ENCODE data around the gene EML1. TPM values are rescaled to one million over a fixed set of nuclear protein-coding genes. Genes with fewer than 3 reads are reported as not detected.

EML1 gene
- total RNA-seq, 2 experiments from 2014 or later: 0.59 TPM; not detected in 1

GRCh38 chr14:99907761-99908652, 114.8 kb downstream of the EML1 start:
- Histone ChIP-seq H3K36me3 (ENCODE audit: insufficient read depth, low read length) (no peaks in the 10 kb centered on the region), H3K27me3 (ENCODE audit: control insufficient read depth in 1 of 2, insufficient read depth in 2 of 2, low read length in 2 of 2) (peaks cover 0 to 5% of the 10 kb centered on the region in 2 experiments), H3K9me3 (ENCODE audit: control insufficient read depth in 1 of 2, insufficient read depth in 1 of 2, low read length in 2 of 2) (peaks cover 0 to 4% of the 10 kb centered on the region in 2 experiments), H3K4me1 (ENCODE audit: insufficient read depth, low read length) (no peaks in the 10 kb centered on the region), H3K27ac (ENCODE audit: low read depth in 1 of 2, low read length in 2 of 2) (no peak overlapping the region), H3K4me3 (ENCODE audit: low read length) (no peak overlapping the region)
- H3K9me3 Mint-ChIP-seq: no peaks in the 10 kb centered on the region
- TF ChIP-seq CTCF (IDR thresholded peaks at IDR 0.05): no peak
- H3K27ac Mint-ChIP-seq: no peak overlapping the region
- ATAC-seq (ENCODE audit: poor library complexity): no peak
- H3K27me3 Mint-ChIP-seq: peaks cover 11% of the 10 kb centered on the region
- no peak for DNase-seq
- intact Hi-C loops (cut with DNase I, micrococcal nuclease): no loop called here
- H3K4me3 Mint-ChIP-seq: no peak overlapping the region
- ChIA-PET CTCF (no interaction called here), POLR2A (no interaction called here)
- H3K36me3 Mint-ChIP-seq (ENCODE audit: low read depth): no peaks in the 10 kb centered on the region
- H3K4me1 Mint-ChIP-seq (ENCODE audit: low read depth): no peaks in the 10 kb centered on the region

DNA sequence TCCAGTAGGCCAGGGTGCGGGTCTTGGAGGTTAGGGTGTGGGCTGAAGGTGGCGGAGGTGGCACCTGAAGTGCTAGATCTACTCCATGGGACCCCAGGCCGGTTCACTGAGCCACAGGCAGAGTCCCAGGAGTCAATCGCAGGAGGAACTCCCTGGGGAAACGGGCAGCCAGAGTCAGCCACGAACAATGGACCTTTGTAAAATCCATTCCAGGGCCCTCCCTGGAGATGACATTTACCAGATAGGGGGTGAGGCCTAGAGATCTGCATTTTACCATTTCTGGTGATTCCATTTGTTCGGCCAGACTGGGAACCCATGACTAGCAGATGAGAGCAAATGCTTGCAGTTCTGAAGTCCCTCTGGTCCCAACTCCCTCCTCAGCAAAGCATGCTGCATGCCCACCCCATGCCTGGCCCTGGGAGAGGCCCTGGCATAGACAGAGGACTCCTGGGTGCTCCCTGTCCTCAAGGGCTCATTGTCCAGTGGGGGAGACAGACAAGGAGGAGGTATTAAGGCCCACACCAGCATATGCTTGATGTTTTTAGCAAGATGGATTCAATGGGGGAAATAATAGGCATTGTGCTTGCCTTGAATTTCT, 115.5 kb downstream of the EML1 start:
- no peak overlapping the region for H3K4me3 Mint-ChIP-seq
- H3K27ac Mint-ChIP-seq: no peak overlapping the region
- Histone ChIP-seq H3K27ac (ENCODE audit: low read depth in 1 of 2, low read length in 2 of 2) (no peak overlapping the region), H3K4me1 (ENCODE audit: insufficient read depth, low read length) (no peaks in the 10 kb centered on the region), H3K9me3 (ENCODE audit: control insufficient read depth in 1 of 2, insufficient read depth in 1 of 2, low read length in 2 of 2) (peaks cover 0 to 4% of the 10 kb centered on the region in 2 experiments), H3K27me3 (ENCODE audit: control insufficient read depth in 1 of 2, insufficient read depth in 2 of 2, low read length in 2 of 2) (peaks cover 0 to 5% of the 10 kb centered on the region in 2 experiments), H3K36me3 (ENCODE audit: insufficient read depth, low read length) (no peaks in the 10 kb centered on the region), H3K4me3 (ENCODE audit: low read length) (no peak overlapping the region)
- intact Hi-C loops (cut with DNase I, micrococcal nuclease): no loop called here
- no peak for TF ChIP-seq CTCF (IDR thresholded peaks at IDR 0.05)
- ChIA-PET CTCF (no interaction called here), POLR2A (no interaction called here)
- no peak for ATAC-seq (ENCODE audit: poor library complexity)
- no peaks in the 10 kb centered on the region for H3K4me1 Mint-ChIP-seq (ENCODE audit: low read depth)
- no peaks in the 10 kb centered on the region for H3K9me3 Mint-ChIP-seq
- DNase-seq: no peak
- H3K36me3 Mint-ChIP-seq (ENCODE audit: low read depth): no peaks in the 10 kb centered on the region
- peaks cover 11% of the 10 kb centered on the region for H3K27me3 Mint-ChIP-seq

DNA sequence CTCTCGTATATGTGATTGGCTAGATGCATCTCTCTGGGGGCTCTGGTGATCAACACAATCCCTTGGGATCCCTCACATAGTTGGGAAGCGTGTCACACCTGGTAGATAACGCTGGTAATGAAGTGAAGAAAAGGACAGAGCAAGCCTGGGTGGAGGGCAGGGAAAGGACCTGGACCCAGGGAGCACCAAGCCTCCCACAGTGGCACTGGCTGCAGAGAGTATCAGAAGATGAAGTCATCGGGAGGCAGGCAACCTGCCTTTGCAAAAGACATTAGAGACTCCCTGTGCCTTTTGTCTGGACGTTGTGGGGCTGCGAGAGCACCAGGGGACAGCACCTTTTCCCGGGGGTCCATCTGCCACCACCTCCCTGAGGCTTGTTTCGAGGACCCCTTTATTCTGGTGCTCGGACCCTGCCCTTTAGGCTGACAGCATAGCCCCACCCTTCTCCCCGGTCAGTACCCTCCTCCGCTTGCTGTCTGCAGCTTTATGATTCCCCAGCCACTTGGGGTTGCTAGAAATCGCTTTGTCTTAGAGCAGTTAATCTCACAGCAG, 116.4 kb downstream of the EML1 start:
- ChIA-PET CTCF (no interaction called here), POLR2A (no interaction called here)
- Mint-ChIP-seq H3K4me3 (no peak overlapping the region), H3K9me3 (no peaks in the 10 kb centered on the region), H3K27ac (no peak overlapping the region), H3K36me3 (ENCODE audit: low read depth) (no peaks in the 10 kb centered on the region), H3K27me3 (peaks cover 9% of the 10 kb centered on the region), H3K4me1 (ENCODE audit: low read depth) (no peaks in the 10 kb centered on the region)
- ATAC-seq (ENCODE audit: poor library complexity) (no peak), DNase-seq (no peak)
- Histone ChIP-seq H3K4me1 (ENCODE audit: insufficient read depth, low read length) (no peaks in the 10 kb centered on the region), H3K4me3 (ENCODE audit: low read length) (no peak overlapping the region), H3K9me3 (ENCODE audit: control insufficient read depth in 1 of 2, insufficient read depth in 1 of 2, low read length in 2 of 2) (peaks cover 0 to 4% of the 10 kb centered on the region in 2 experiments), H3K27me3 (ENCODE audit: control insufficient read depth in 1 of 2, insufficient read depth in 2 of 2, low read length in 2 of 2) (peaks cover 0 to 5% of the 10 kb centered on the region in 2 experiments), H3K36me3 (ENCODE audit: insufficient read depth, low read length) (no peaks in the 10 kb centered on the region), H3K27ac (ENCODE audit: low read depth in 1 of 2, low read length in 2 of 2) (no peak overlapping the region)
- intact Hi-C loops (cut with DNase I, micrococcal nuclease): no loop called here
- TF ChIP-seq CTCF (IDR thresholded peaks at IDR 0.05): no peak

Data from CD4-positive, alpha-beta T cell (primary cell).